CD4-positive, CD25-positive, alpha-beta regulatory T cell (primary cell): ENCODE data around the gene COMMD3. TPM values are rescaled to one million over a fixed set of nuclear protein-coding genes. Genes with fewer than 3 reads are reported as not detected.

Source experiments
- ATAC-seq, 2 donors: fragments of 150-1000 bp; cut with Tn5 transposase; one replicate each; pipeline ENCODE4 v1.10.0; 2021; ENCODE audit warnings: low read depth in 2 of 2, moderate number of reproducible peaks in 2 of 2, moderate library complexity in 1 of 2
- DNase-seq, 3 donors: peaks; one replicate each; pipeline versions ENCODE4 v3.0.0 to v3.0.0-alpha.2; 2012 to 2022; ENCODE audit warnings: mixed read lengths in 1 of 3
- H3K27ac ChIP-seq: one replicate; pipeline ENCODE4 v1.7.0; 2013; ENCODE audit warnings: mild to moderate bottlenecking, low read length; ENCODE audit not compliant: insufficient read depth, poor library complexity, severe bottlenecking
- H3K27me3 ChIP-seq: one replicate; pipeline ENCODE4 v1.7.0; 2013; ENCODE audit warnings: low read length; ENCODE audit not compliant: control insufficient read depth, insufficient read depth
- H3K36me3 ChIP-seq: one replicate; pipeline ENCODE4 v1.7.0; 2013; ENCODE audit warnings: mild to moderate bottlenecking, low read length, moderate library complexity; ENCODE audit not compliant: control insufficient read depth, insufficient read depth
- H3K4me1 ChIP-seq: 2 replicates; pipeline ENCODE4 v1.7.0; 2013; ENCODE audit warnings: mild to moderate bottlenecking, low read length; ENCODE audit not compliant: insufficient read depth, control insufficient read depth, poor library complexity, severe bottlenecking
- H3K4me3 ChIP-seq: one replicate; pipeline ENCODE4 v1.7.0; 2013; ENCODE audit warnings: low read depth, mild to moderate bottlenecking, low read length, moderate library complexity
- H3K9me3 ChIP-seq, 2 experiments: 1 replicate in 1 of 2; 2 replicates in 1 of 2; pipeline ENCODE4 v1.7.0; 2013; ENCODE audit warnings: low read length in 2 of 2, mild to moderate bottlenecking in 1 of 2, moderate library complexity in 1 of 2; ENCODE audit not compliant: control insufficient read depth in 2 of 2
- H3K27ac Mint-ChIP-seq, 3 donors: one replicate each; pipeline ENCODE4 v1.8.0; 2020 to 2022; ENCODE audit warnings: mild to moderate bottlenecking in 3 of 3, mixed read lengths in 3 of 3, moderate library complexity in 2 of 3
- H3K27me3 Mint-ChIP-seq: one replicate; pipeline ENCODE4 v1.8.0; 2022; ENCODE audit warnings: mild to moderate bottlenecking, mixed read lengths
- H3K36me3 Mint-ChIP-seq: one replicate; pipeline ENCODE4 v1.8.0; 2020; ENCODE audit warnings: mixed read lengths
- H3K4me1 Mint-ChIP-seq, 4 donors: one replicate each; pipeline ENCODE4 v1.8.0; 2020 to 2022; ENCODE audit warnings: mixed read lengths in 4 of 4, mild to moderate bottlenecking in 1 of 4
- H3K4me3 Mint-ChIP-seq, 4 donors: one replicate each; pipeline ENCODE4 v1.8.0; 2020 to 2022; ENCODE audit warnings: mild to moderate bottlenecking in 4 of 4, mixed read lengths in 4 of 4, moderate library complexity in 3 of 4
- H3K9me3 Mint-ChIP-seq, 7 donors: one replicate each; pipeline ENCODE4 v1.8.0; 2020 to 2022; ENCODE audit warnings: mixed read lengths in 7 of 7, mild to moderate bottlenecking in 3 of 7, moderate library complexity in 2 of 7
- polyA plus RNA-seq, 4 donors: library from polyadenylated mRNA; unstranded; fragments of 300-500 nt; fragmentation: Illumina TruSeq; gene quantifications; one replicate each; pipeline ENCODE4 v1.2.3, GENCODE V29; 2021
- total RNA-seq: library from RNA; stranded (reverse); gene quantifications from one replicate; pipeline ENCODE4 v1.2.3, GENCODE V29; 2022

Gene COMMD3
- total and polyA plus RNA-seq, 5 donors from 2014 or later: 30.6 to 99.8 (median 87.7) TPM

- H3K36me3 ChIP-seq: no peaks in the 10 kb centered on the region
- H3K4me1 ChIP-seq: no peaks in the 10 kb centered on the region
- no peak overlapping the region for H3K27ac ChIP-seq
- Mint-ChIP-seq H3K9me3 (no peaks in the 10 kb centered on the region), H3K27ac (no peak overlapping the region), H3K4me1 (peaks cover 7 to 21% (median 10%) of the 10 kb centered on the region in 4 donors), H3K27me3 (peaks cover 15% of the 10 kb centered on the region), H3K36me3 (no peaks in the 10 kb centered on the region), H3K4me3 (no peak overlapping the region)
- ATAC-seq (no peak), DNase-seq (no peak)
- H3K9me3 ChIP-seq: no peaks in the 10 kb centered on the region
- H3K4me3 ChIP-seq: no peak overlapping the region
- no peaks in the 10 kb centered on the region for H3K27me3 ChIP-seq
Measured at GRCh38 chr10:22365233-22365632, 49.0 kb downstream of the COMMD3 start.

- peaks cover 7 to 21% (median 13%) of the 10 kb centered on the region in 4 donors for H3K4me1 Mint-ChIP-seq
- Histone ChIP-seq H3K4me1 (no peaks in the 10 kb centered on the region), H3K27ac (no peak overlapping the region), H3K9me3 (no peaks in the 10 kb centered on the region), H3K36me3 (no peaks in the 10 kb centered on the region), H3K4me3 (no peak overlapping the region), H3K27me3 (no peaks in the 10 kb centered on the region)
- H3K36me3 Mint-ChIP-seq: no peaks in the 10 kb centered on the region
- peak overlapping the region in 1 of 4 donors; percentile 11 for H3K4me3 Mint-ChIP-seq
- DNase-seq (no peak), ATAC-seq (no peak)
- no peaks in the 10 kb centered on the region for H3K9me3 Mint-ChIP-seq
- no peak overlapping the region for H3K27ac Mint-ChIP-seq
- H3K27me3 Mint-ChIP-seq: peaks cover 15% of the 10 kb centered on the region
Measured at GRCh38 chr10:22365644-22366434, 49.7 kb downstream of the COMMD3 start.

DNA sequence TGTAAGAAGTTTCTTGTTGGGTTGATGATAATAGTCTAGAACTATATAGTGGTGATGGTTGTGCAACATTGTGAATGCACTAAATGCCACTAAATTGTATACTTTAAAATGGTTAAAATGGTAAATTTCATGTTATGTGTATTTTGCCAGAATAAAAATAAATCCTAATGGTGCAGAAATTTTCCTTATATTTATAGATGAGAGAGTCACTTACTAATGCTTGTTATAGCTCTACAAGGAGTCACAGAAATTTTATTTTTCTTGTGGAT is 50.2 kb downstream of the COMMD3 start:
- H3K4me1 Mint-ChIP-seq: peaks cover 7 to 21% (median 14%) of the 10 kb centered on the region in 4 donors
- no peak for ATAC-seq
- Histone ChIP-seq H3K4me1 (no peaks in the 10 kb centered on the region), H3K4me3 (no peak overlapping the region), H3K36me3 (no peaks in the 10 kb centered on the region), H3K9me3 (no peaks in the 10 kb centered on the region), H3K27me3 (no peaks in the 10 kb centered on the region), H3K27ac (no peak overlapping the region)
- DNase-seq: no peak
- no peak overlapping the region for H3K4me3 Mint-ChIP-seq
- no peaks in the 10 kb centered on the region for H3K9me3 Mint-ChIP-seq
- no peak overlapping the region for H3K27ac Mint-ChIP-seq
- H3K27me3 Mint-ChIP-seq: peaks cover 15% of the 10 kb centered on the region
- no peaks in the 10 kb centered on the region for H3K36me3 Mint-ChIP-seq

DNA sequence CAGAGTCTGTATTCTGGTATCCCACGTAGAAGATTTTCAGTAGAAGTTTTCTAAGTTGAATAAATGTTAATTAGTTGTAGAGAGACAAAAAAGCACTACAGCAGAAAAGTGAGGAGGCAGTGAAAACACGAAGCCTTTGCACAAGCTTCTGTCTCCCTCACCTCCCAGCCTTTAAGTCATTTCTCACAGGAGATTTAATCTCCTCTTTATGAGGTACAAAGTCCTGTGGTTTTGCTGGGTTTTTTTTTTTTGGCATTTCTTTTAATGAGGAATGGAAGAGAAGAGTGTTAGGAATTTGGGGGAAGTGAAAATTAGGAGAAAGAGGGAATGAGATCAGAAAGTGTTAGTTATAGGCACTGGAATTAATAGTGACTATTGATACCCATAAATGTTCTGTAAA is 50.6 kb downstream of the COMMD3 start:
- DNase-seq (no peak), ATAC-seq (no peak)
- Histone ChIP-seq H3K4me1 (no peaks in the 10 kb centered on the region), H3K9me3 (no peaks in the 10 kb centered on the region), H3K4me3 (no peak overlapping the region), H3K27me3 (no peaks in the 10 kb centered on the region), H3K27ac (no peak overlapping the region), H3K36me3 (no peaks in the 10 kb centered on the region)
- no peak overlapping the region for H3K27ac Mint-ChIP-seq
- H3K4me3 Mint-ChIP-seq: peak overlapping the region in 1 of 4 donors; percentile 65
- H3K4me1 Mint-ChIP-seq: peaks cover 7 to 21% (median 14%) of the 10 kb centered on the region in 4 donors
- H3K27me3 Mint-ChIP-seq: peaks cover 15% of the 10 kb centered on the region
- no peaks in the 10 kb centered on the region for H3K36me3 Mint-ChIP-seq
- H3K9me3 Mint-ChIP-seq: no peaks in the 10 kb centered on the region

GRCh38 chr10:22367471-22367870 is 51.3 kb downstream of the COMMD3 start:
- H3K27me3 Mint-ChIP-seq: peaks cover 15% of the 10 kb centered on the region
- H3K4me3 ChIP-seq: peak overlapping the region; percentile 20
- no peak overlapping the region for H3K4me3 Mint-ChIP-seq
- H3K27ac Mint-ChIP-seq: no peak overlapping the region
- no peaks in the 10 kb centered on the region for H3K27me3 ChIP-seq
- peaks cover 7 to 21% (median 14%) of the 10 kb centered on the region in 4 donors for H3K4me1 Mint-ChIP-seq
- H3K9me3 Mint-ChIP-seq: no peaks in the 10 kb centered on the region
- peak overlapping the region; percentile 19 for H3K27ac ChIP-seq
- ATAC-seq (no peak), DNase-seq (peak in 1 of 3 donors; percentile 20)
- H3K9me3 ChIP-seq: no peaks in the 10 kb centered on the region
- no peaks in the 10 kb centered on the region for H3K4me1 ChIP-seq
- H3K36me3 Mint-ChIP-seq: no peaks in the 10 kb centered on the region
- no peaks in the 10 kb centered on the region for H3K36me3 ChIP-seq

DNA sequence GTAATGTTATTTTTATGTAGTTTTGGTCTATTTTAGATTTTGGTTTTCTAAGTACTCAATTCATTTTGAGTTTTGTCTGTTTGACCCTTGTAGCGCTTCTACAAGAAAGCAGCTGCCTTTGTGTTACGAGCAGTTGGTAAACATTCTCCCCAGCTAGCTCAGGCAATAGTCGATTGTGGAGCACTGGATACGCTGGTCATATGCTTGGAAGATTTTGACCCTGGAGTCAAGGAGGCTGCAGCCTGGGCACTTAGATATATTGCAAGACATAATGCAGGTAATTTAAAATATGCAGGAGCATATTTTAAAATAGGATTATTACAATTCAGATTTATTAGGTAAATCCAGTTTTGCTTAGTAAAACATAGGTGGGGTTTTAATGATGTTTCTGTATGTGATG is 52.2 kb downstream of the COMMD3 start:
- no peaks in the 10 kb centered on the region for H3K9me3 ChIP-seq
- DNase-seq: no peak
- Mint-ChIP-seq H3K27me3 (peaks cover 21% of the 10 kb centered on the region), H3K4me1 (peaks cover 7 to 27% (median 14%) of the 10 kb centered on the region in 4 donors), H3K27ac (no peak overlapping the region), H3K9me3 (no peaks in the 10 kb centered on the region), H3K4me3 (peak overlapping the region in 1 of 4 donors; percentile 54), H3K36me3 (no peaks in the 10 kb centered on the region)
- H3K4me1 ChIP-seq: no peaks in the 10 kb centered on the region
- H3K27ac ChIP-seq: no peak overlapping the region
- H3K36me3 ChIP-seq: no peaks in the 10 kb centered on the region
- no peak for ATAC-seq
- no peak overlapping the region for H3K4me3 ChIP-seq
- H3K27me3 ChIP-seq: no peaks in the 10 kb centered on the region

GRCh38 chr10:22368981-22369380 is 52.8 kb downstream of the COMMD3 start:
- Histone ChIP-seq H3K36me3 (no peaks in the 10 kb centered on the region), H3K27me3 (no peaks in the 10 kb centered on the region), H3K4me1 (no peaks in the 10 kb centered on the region), H3K9me3 (no peaks in the 10 kb centered on the region), H3K4me3 (no peak overlapping the region), H3K27ac (no peak overlapping the region)
- DNase-seq: no peak
- no peak for ATAC-seq
- H3K27ac Mint-ChIP-seq: no peak overlapping the region
- H3K9me3 Mint-ChIP-seq: no peaks in the 10 kb centered on the region
- H3K36me3 Mint-ChIP-seq: no peaks in the 10 kb centered on the region
- no peak overlapping the region for H3K4me3 Mint-ChIP-seq
- H3K4me1 Mint-ChIP-seq: peaks cover 7 to 27% (median 14%) of the 10 kb centered on the region in 4 donors
- H3K27me3 Mint-ChIP-seq: peaks cover 21% of the 10 kb centered on the region

GRCh38 chr10:22369434-22370072 is 53.4 kb downstream of the COMMD3 start:
- H3K27me3 Mint-ChIP-seq: peaks cover 21% of the 10 kb centered on the region
- H3K36me3 Mint-ChIP-seq: no peaks in the 10 kb centered on the region
- DNase-seq (no peak), ATAC-seq (peak; percentile 34 to 40)
- no peaks in the 10 kb centered on the region for H3K9me3 Mint-ChIP-seq
- Histone ChIP-seq H3K27me3 (no peaks in the 10 kb centered on the region), H3K36me3 (no peaks in the 10 kb centered on the region), H3K27ac (no peak overlapping the region), H3K4me1 (no peaks in the 10 kb centered on the region), H3K9me3 (no peaks in the 10 kb centered on the region), H3K4me3 (no peak overlapping the region)
- peaks cover 7 to 27% (median 14%) of the 10 kb centered on the region in 4 donors for H3K4me1 Mint-ChIP-seq
- no peak overlapping the region for H3K4me3 Mint-ChIP-seq
- H3K27ac Mint-ChIP-seq: no peak overlapping the region
